IMR-90 (cell line): ENCODE data around the gene CROCC2. TPM values are rescaled to one million over a fixed set of nuclear protein-coding genes. Genes with fewer than 3 reads are reported as not detected.

Experiments
- ATAC-seq: fragments of 200-7000 bp; cut with Tn5 transposase; 2 replicates; pipeline ENCODE4 v1.9.1; 2020; ENCODE audit warnings: low read depth, mild to moderate bottlenecking, moderate library complexity
- BruUV-seq: library from RNA; stranded (reverse); fragments of 400-500 nt; replicated peaks from 2 replicates; lab custom pipeline; 2021; lab: Mats Ljungman, UMichigan
- CTCF ChIA-PET: fragments of 300-600 bp; formaldehyde crosslinking; extraction: SDS; loops from one replicate; lab custom pipeline; 2021; ENCODE audit warnings: antibody characterized with exemption; lab: Yijun Ruan, JAX
- POLR2A ChIA-PET: fragments of 300-600 bp; sonication (Branson Sonifier 250); formaldehyde crosslinking; loops from one replicate; lab custom pipeline; 2022; ENCODE audit warnings: antibody characterized with exemption; ENCODE audit not compliant: unreplicated experiment; lab: Charles Lee
- DNase-seq: peaks from one replicate; pipeline ENCODE4 v3.0.0; 2013
- H2AFZ ChIP-seq: replicated peaks from 2 replicates; pipeline ENCODE3; 2013; ENCODE audit warnings: low read length, mild to moderate bottlenecking; ENCODE audit not compliant: poor library complexity
- H2AK5ac ChIP-seq: 2 replicates; pipeline ENCODE4 v1.6.1; 2013; ENCODE audit warnings: low read depth, low read length, inconsistent platforms
- H2AK9ac ChIP-seq: replicated peaks from 2 replicates; pipeline ENCODE3; 2013; ENCODE audit warnings: mild to moderate bottlenecking, low read depth, low read length, moderate library complexity; ENCODE audit not compliant: poor library complexity
- H2BK120ac ChIP-seq: 2 replicates; pipeline ENCODE4 v1.6.1; 2013; ENCODE audit warnings: low read depth, low read length, inconsistent platforms
- H2BK15ac ChIP-seq: 3 replicates; pipeline ENCODE4 v1.6.1; 2013; ENCODE audit warnings: low read depth, low read length, inconsistent platforms
- H2BK20ac ChIP-seq: 2 replicates; pipeline ENCODE4 v1.6.1; 2013; ENCODE audit warnings: low read depth, mild to moderate bottlenecking, inconsistent platforms, low read length, moderate library complexity
- H2BK5ac ChIP-seq: 2 replicates; pipeline ENCODE4 v1.6.1; 2013; ENCODE audit warnings: mild to moderate bottlenecking, low read depth, low read length, inconsistent platforms; ENCODE audit not compliant: poor library complexity, severe bottlenecking
- H3K14ac ChIP-seq: replicated peaks from 2 replicates; pipeline ENCODE4 v1.6.1; 2013; ENCODE audit warnings: low read depth, low read length, inconsistent platforms
- H3K18ac ChIP-seq: 2 replicates; pipeline ENCODE4 v1.6.1; 2013; ENCODE audit warnings: low read depth, low read length, control low read depth
- H3K23ac ChIP-seq: 2 replicates; pipeline ENCODE4 v1.6.1; 2013; ENCODE audit warnings: low read depth, low read length, inconsistent platforms
- H3K27ac ChIP-seq: 2 replicates; pipeline ENCODE4 v1.5.1; 2013; ENCODE audit warnings: mild to moderate bottlenecking, control low read depth, low read length; ENCODE audit not compliant: insufficient read depth
- H3K27me3 ChIP-seq: 2 replicates; pipeline ENCODE4 v1.6.1; 2013; ENCODE audit warnings: low read length; ENCODE audit not compliant: control insufficient read depth, insufficient read depth
- H3K36me3 ChIP-seq: 2 replicates; pipeline ENCODE4 v1.6.1; 2013; ENCODE audit warnings: low read length, mixed read lengths; ENCODE audit not compliant: control insufficient read depth, insufficient read depth
- H3K4ac ChIP-seq: 2 replicates; pipeline ENCODE4 v1.6.1; 2013; ENCODE audit warnings: low read depth, low read length, inconsistent platforms
- H3K4me1 ChIP-seq: 2 replicates; pipeline ENCODE4 v1.6.1; 2013; ENCODE audit warnings: low read length, mixed read lengths; ENCODE audit not compliant: control insufficient read depth, insufficient read depth
- H3K4me2 ChIP-seq: 2 replicates; pipeline ENCODE4 v1.6.1; 2013; ENCODE audit warnings: low read depth, mild to moderate bottlenecking, control low read depth, low read length, moderate library complexity
- H3K4me3 ChIP-seq: 2 replicates; pipeline ENCODE4 v1.5.1; 2013; ENCODE audit warnings: low read depth, mild to moderate bottlenecking, control low read depth, low read length, moderate library complexity; ENCODE audit not compliant: insufficient read depth
- H3K56ac ChIP-seq: 2 replicates; pipeline ENCODE4 v1.6.1; 2013; ENCODE audit warnings: low read length, inconsistent platforms; ENCODE audit not compliant: insufficient read depth; ENCODE audit errors: extremely low read depth
- H3K79me1 ChIP-seq, 2 experiments: 2 replicates each; pipeline ENCODE4 v1.6.1; 2013; ENCODE audit warnings: low read length in 2 of 2, inconsistent platforms in 1 of 2, low read depth in 1 of 2
- H3K9ac ChIP-seq: 2 replicates; pipeline ENCODE4 v1.6.1; 2013; ENCODE audit warnings: low read depth, low read length, control low read depth
- H3K9me1 ChIP-seq: 2 replicates; pipeline ENCODE4 v1.6.1; 2013; ENCODE audit warnings: low read length, inconsistent platforms; ENCODE audit not compliant: insufficient read depth
- H3K9me3 ChIP-seq: 2 replicates; pipeline ENCODE4 v1.6.1; 2013; ENCODE audit warnings: low read length; ENCODE audit not compliant: control insufficient read depth, insufficient read depth
- H4K20me1 ChIP-seq: 2 replicates; pipeline ENCODE4 v1.6.1; 2013; ENCODE audit warnings: low read length, inconsistent platforms; ENCODE audit not compliant: insufficient read depth
- H4K5ac ChIP-seq: 2 replicates; pipeline ENCODE4 v1.6.1; 2013; ENCODE audit warnings: mild to moderate bottlenecking, low read depth, low read length, control low read depth
- H4K8ac ChIP-seq, 2 experiments: 2 replicates each; pipeline ENCODE4 v1.6.1; 2013; ENCODE audit warnings: low read depth in 2 of 2, low read length in 2 of 2, control low read depth in 1 of 2, inconsistent platforms in 1 of 2
- H4K91ac ChIP-seq: 2 replicates; pipeline ENCODE4 v1.6.1; 2013; ENCODE audit warnings: low read depth, low read length, inconsistent platforms; ENCODE audit not compliant: insufficient read depth
- BHLHE40 ChIP-seq: fragments of 150-350 bp; IDR thresholded peaks from 2 replicates; pipeline ENCODE4 v1.6.1; 2016; ENCODE audit warnings: mild to moderate bottlenecking, low read depth, low read length
- CEBPB ChIP-seq: IDR thresholded peaks from 2 replicates; pipeline ENCODE4 v1.6.1; 2012; ENCODE audit warnings: low read depth, low read length, improper control_type of control experiment
- CHD1 ChIP-seq: IDR thresholded peaks from 2 replicates; pipeline ENCODE4 v1.6.1; 2012; ENCODE audit warnings: low read depth, low read length, improper control_type of control experiment
- CTCF ChIP-seq: conservative IDR thresholded peaks from 2 replicates; pipeline ENCODE4 v1.5.1; 2012; ENCODE audit warnings: mild to moderate bottlenecking, low read depth, low read length, improper control_type of control experiment
- FOS ChIP-seq: fragments of 150-350 bp; IDR thresholded peaks from 2 replicates; pipeline ENCODE4 v1.6.1; 2016; ENCODE audit warnings: low read depth, low read length
- MAFK ChIP-seq: IDR thresholded peaks from 2 replicates; pipeline ENCODE4 v1.6.1; 2012; ENCODE audit warnings: low read depth, low read length, improper control_type of control experiment
- MAZ ChIP-seq: IDR thresholded peaks from 2 replicates; pipeline ENCODE4 v1.6.1; 2012; ENCODE audit warnings: low read depth, mild to moderate bottlenecking, low read length, improper control_type of control experiment, moderate library complexity, borderline replicate concordance
- MXI1 ChIP-seq: IDR thresholded peaks from 2 replicates; pipeline ENCODE4 v1.6.1; 2012; ENCODE audit warnings: low read depth, mild to moderate bottlenecking, low read length, moderate library complexity, borderline replicate concordance
- NFE2L2 ChIP-seq: fragments of 150-350 bp; IDR thresholded peaks from 2 replicates; pipeline ENCODE4 v1.6.1; 2016; ENCODE audit warnings: low read depth, mild to moderate bottlenecking, low read length
- POLR2A ChIP-seq: IDR thresholded peaks from 2 replicates; pipeline ENCODE4 v1.6.1; 2012; ENCODE audit warnings: mild to moderate bottlenecking, low read depth, low read length
- RAD21 ChIP-seq: IDR thresholded peaks from 2 replicates; pipeline ENCODE4 v1.6.1; 2012; ENCODE audit warnings: low read length, improper control_type of control experiment
- RCOR1 ChIP-seq: IDR thresholded peaks from 2 replicates; pipeline ENCODE4 v1.6.1; 2012; ENCODE audit warnings: mild to moderate bottlenecking, low read length, improper control_type of control experiment; ENCODE audit not compliant: insufficient replicate concordance
- RFX5 ChIP-seq: IDR thresholded peaks from 2 replicates; pipeline ENCODE4 v1.8.0; 2012; ENCODE audit warnings: low read depth, mild to moderate bottlenecking, low read length, moderate library complexity
- SMC3 ChIP-seq: fragments of 150-350 bp; IDR thresholded peaks from 2 replicates; pipeline ENCODE4 v1.6.1; 2016; ENCODE audit warnings: low read depth, mild to moderate bottlenecking, antibody characterized with exemption, low read length, moderate library complexity
- USF2 ChIP-seq: fragments of 150-350 bp; IDR thresholded peaks from 2 replicates; pipeline ENCODE4 v1.6.1; 2017; ENCODE audit warnings: mild to moderate bottlenecking, antibody characterized with exemption, low read length, low read depth
- WGBS, 2 experiments: methylation state at CpG; one replicate each; pipeline versions ENCODE4 v1.1.5 to v1.1.7; 2013; ENCODE audit warnings: missing lambda C conversion rate in 2 of 2; ENCODE audit not compliant: insufficient read length in 1 of 2; ENCODE audit errors: extremely low coverage in 2 of 2; 5-methylcytosine and 5-hydroxymethylcytosine counted together
- dilution Hi-C: fragments of 300-500 bp; cut with HindIII; formaldehyde crosslinking; loops from one replicate; pipeline ENCODE4 v1.14.3; 2018; ENCODE audit warnings: low sequenced_read_pairs; ENCODE audit not compliant: unreplicated experiment
- in situ Hi-C: fragments of 300-500 bp; cut with MboI; formaldehyde crosslinking; loops from 3 replicates; pipeline ENCODE4 v1.14.3; 2019; ENCODE audit warnings: low sequenced_read_pairs, inconsistent platforms, mixed read lengths
- intact Hi-C: fragments of 100-400 bp; cut with micrococcal nuclease; formaldehyde crosslinking; loops from 2 replicates; pipeline ENCODE4 v1.10.0; 2022
- polyA plus RNA-seq, 3 experiments: library from polyadenylated mRNA; depleted of rRNA; stranded (reverse); fragments of >200 nt; gene quantifications; 2 replicates each; pipeline ENCODE4 v1.2.3, GENCODE V29; 2012; ENCODE audit warnings: low replicate concordance in 1 of 3
- total RNA-seq: library from RNA; depleted of rRNA; stranded (reverse); fragments of >200 nt; gene quantifications from 2 replicates; pipeline ENCODE4 v1.2.3, GENCODE V29; 2012

The CROCC2 gene
- total and polyA plus RNA-seq, 2 of the 4 experiments (the other 2 are of a cell fraction), result not detected

- H3K18ac ChIP-seq, result no peak overlapping the region
- ATAC-seq (no peak), DNase-seq (no peak)
- H3K27me3 ChIP-seq, result peaks cover 4% of the 10 kb centered on the region; the same call in 1 of the 2 replicates
- dilution Hi-C loops (no loop called here), intact Hi-C loops (no loop called here), in situ Hi-C loops (no loop called here)
- H3K27ac ChIP-seq, result no peak overlapping the region
- no peak overlapping the region for H2BK15ac ChIP-seq
- H2AK5ac ChIP-seq, result no peak overlapping the region
- H4K8ac ChIP-seq, result no peak overlapping the region
- H2BK20ac ChIP-seq, result no peak overlapping the region
- ChIA-PET CTCF (no interaction called here), POLR2A (no interaction called here)
- no peak overlapping the region for H3K14ac ChIP-seq
- no TSS peak for BruUV-seq
- H3K4me1 ChIP-seq, result no peaks in the 10 kb centered on the region; the same call in 1 of the 2 replicates
- H3K4ac ChIP-seq, result no peak overlapping the region
- no peak overlapping the region for H3K23ac ChIP-seq
- no peak overlapping the region for H3K4me2 ChIP-seq
- H3K9me1 ChIP-seq, result no peaks in the 10 kb centered on the region
- H3K36me3 ChIP-seq, result no peaks in the 10 kb centered on the region
- H4K20me1 ChIP-seq, result no peaks in the 10 kb centered on the region
- H4K5ac ChIP-seq, result no peak overlapping the region
- no peak overlapping the region for H2AK9ac ChIP-seq
- H2BK120ac ChIP-seq, result no peak overlapping the region
- no peaks in the 10 kb centered on the region for H3K9me3 ChIP-seq
- H3K79me1 ChIP-seq, result no peaks in the 10 kb centered on the region
- 82% methylated on average over 26 of the region's 38 CpGs; no CpG with 5 or more reads in 1 of the 2 experiments for WGBS, 2 experiments
- H3K4me3 ChIP-seq, result no peak overlapping the region
- H2BK5ac ChIP-seq, result no peak overlapping the region
- no peak overlapping the region for H3K9ac ChIP-seq
- no peak overlapping the region for H4K91ac ChIP-seq
- H3K56ac ChIP-seq, result no peak overlapping the region
- no peak overlapping the region for H2AFZ ChIP-seq
- no peak for TF ChIP-seq CEBPB
- no peak for TF ChIP-seq MAZ
- TF ChIP-seq RAD21, result no peak
- TF ChIP-seq MAFK, result no peak
- TF ChIP-seq RFX5, result no peak
- TF ChIP-seq CHD1, result no peak
- TF ChIP-seq CTCF, result no peak
- TF ChIP-seq MXI1, result no peak
- no peak for TF ChIP-seq FOS
- TF ChIP-seq POLR2A, result no peak
- TF ChIP-seq SMC3, result no peak
- no peak for TF ChIP-seq NFE2L2
- no peak for TF ChIP-seq RCOR1
- no peak for TF ChIP-seq BHLHE40
- no peak for TF ChIP-seq USF2
Observed at GRCh38 chr2:240889601-240890560, 16.3 kb upstream of the CROCC2 start.
